ACC112 (cell line): Measurements from ENCODE around the gene CDK5.
"Not testable (repeated sequence)": the region's sequence is repeated elsewhere in the genome, so short reads cannot be mapped to it uniquely, and the experiment has no call there.

Experiments used
- H2AFZ ChIP-seq: fragments of 200-600 bp; sonication (generic); one replicate; pipeline ENCODE4 v1.6.0; 2017; ENCODE audit warnings: antibody characterized with exemption, low read length; ENCODE audit not compliant: unreplicated experiment
- H3K27ac ChIP-seq: fragments of 200-600 bp; sonication (generic); 2 replicates; pipeline ENCODE4 v1.5.1; 2014; ENCODE audit warnings: low read depth, mild to moderate bottlenecking, antibody characterized with exemption, low read length, moderate library complexity
- H3K27me3 ChIP-seq: fragments of 200-600 bp; sonication (generic); 2 replicates; pipeline ENCODE4 v1.6.1; 2014; ENCODE audit warnings: mild to moderate bottlenecking, antibody characterized with exemption, low read length, moderate library complexity, mixed read lengths; ENCODE audit not compliant: insufficient read depth
- H3K36me3 ChIP-seq: fragments of 200-600 bp; sonication (generic); 2 replicates; pipeline ENCODE4 v1.6.1; 2016; ENCODE audit warnings: mild to moderate bottlenecking, antibody characterized with exemption, low read length, moderate library complexity, mixed read lengths; ENCODE audit not compliant: insufficient read depth
- H3K4me1 ChIP-seq: fragments of 200-600 bp; sonication (generic); one replicate; pipeline ENCODE4 v1.6.1; 2016; ENCODE audit warnings: low read length, mixed read lengths; ENCODE audit not compliant: insufficient read depth, unreplicated experiment, control insufficient read depth
- H3K4me3 ChIP-seq: fragments of 200-600 bp; sonication (generic); 2 replicates; pipeline ENCODE4 v1.5.1; 2014; ENCODE audit warnings: mild to moderate bottlenecking, low read depth, low read length
- H3K79me2 ChIP-seq: fragments of 200-600 bp; sonication (generic); one replicate; pipeline ENCODE4 v1.6.0; 2016; ENCODE audit warnings: low read length; ENCODE audit not compliant: control insufficient read depth, unreplicated experiment, insufficient read depth

The CDK5 gene

GRCh38 chr7:151028131-151028947, 29.4 kb downstream of the CDK5 start, which contains the start of gene ABCB8:
ABCB8 (plus strand) TSS chr7:151028450; CDS start chr7:151028516, 66 bp downstream.
- peaks cover 9% of the 10 kb centered on the region for H3K79me2 ChIP-seq
- peak within 1 kb of the TSS; percentile 75 for H2AFZ ChIP-seq
- peak within 1 kb of the TSS; percentile 58 for H3K27ac ChIP-seq
- peak within 1 kb of the TSS; percentile 81 for H3K4me3 ChIP-seq
- no peaks in the 10 kb centered on the region for H3K36me3 ChIP-seq
- peaks cover 8% of the 10 kb centered on the region for H3K4me1 ChIP-seq
- H3K27me3 ChIP-seq = no peaks in the 10 kb centered on the region

DNA sequence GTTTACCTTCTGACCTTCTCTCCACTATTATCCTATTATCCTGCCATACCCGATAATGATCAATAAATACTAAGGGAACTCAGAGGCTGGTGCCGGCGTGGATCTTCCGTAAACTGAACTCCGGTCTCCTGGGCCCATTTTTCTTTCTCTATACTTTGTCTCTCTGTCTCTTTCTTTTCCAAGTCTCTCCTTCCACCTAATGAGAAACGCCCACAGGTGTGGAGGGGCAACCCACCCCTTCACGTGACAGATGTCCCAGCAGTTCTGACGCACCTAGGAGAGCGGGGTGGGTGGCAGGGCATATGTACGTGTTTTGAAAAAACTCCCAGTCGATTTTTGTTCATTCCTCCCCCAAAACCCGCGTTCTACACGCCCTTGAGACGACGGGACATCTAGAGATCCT, 30.0 kb downstream of the CDK5 start:
- not testable (repeated sequence) for H3K27me3 ChIP-seq, H3K36me3 ChIP-seq, H3K4me1 ChIP-seq, H3K79me2 ChIP-seq
- Histone ChIP-seq H2AFZ (peak overlapping the region; percentile 75), H3K4me3 (peak overlapping the region; percentile 81), H3K27ac (peak overlapping the region; percentile 49)

GRCh38 chr7:151026771-151027727, 30.6 kb downstream of the CDK5 start:
- H3K79me2 ChIP-seq, H3K27ac ChIP-seq, H3K36me3 ChIP-seq, H3K27me3 ChIP-seq, H3K4me3 ChIP-seq, H3K4me1 ChIP-seq: not testable (repeated sequence)
- H2AFZ ChIP-seq = peak overlapping the region; percentile 75

- no peaks in the 10 kb centered on the region for H3K27me3 ChIP-seq
- no peak overlapping the region for H3K27ac ChIP-seq
- peaks cover 8% of the 10 kb centered on the region for H3K4me1 ChIP-seq
- no peak overlapping the region for H2AFZ ChIP-seq
- H3K4me3 ChIP-seq = no peak overlapping the region
- peaks cover 9% of the 10 kb centered on the region for H3K79me2 ChIP-seq
- no peaks in the 10 kb centered on the region for H3K36me3 ChIP-seq
Observed at GRCh38 chr7:151025924-151026671, 31.6 kb downstream of the CDK5 start.

- H3K4me3 ChIP-seq = no peak within 1 kb of the TSS
- H3K36me3 ChIP-seq = no peaks in the 10 kb centered on the region
- peaks cover 8% of the 10 kb centered on the region for H3K4me1 ChIP-seq
- no peak within 1 kb of the TSS for H3K27ac ChIP-seq
- no peak within 1 kb of the TSS for H2AFZ ChIP-seq
- peaks cover 7% of the 10 kb centered on the region; the same call in 1 of the 2 replicates for H3K27me3 ChIP-seq
- H3K79me2 ChIP-seq = peaks cover 5% of the 10 kb centered on the region
Observed at GRCh38 chr7:151024435-151025056, 33.2 kb downstream of the CDK5 start, which contains the start of gene ATG9B. ATG9B (minus strand) TSS chr7:151024494; CDS start chr7:151024423, 71 bp downstream.

DNA sequence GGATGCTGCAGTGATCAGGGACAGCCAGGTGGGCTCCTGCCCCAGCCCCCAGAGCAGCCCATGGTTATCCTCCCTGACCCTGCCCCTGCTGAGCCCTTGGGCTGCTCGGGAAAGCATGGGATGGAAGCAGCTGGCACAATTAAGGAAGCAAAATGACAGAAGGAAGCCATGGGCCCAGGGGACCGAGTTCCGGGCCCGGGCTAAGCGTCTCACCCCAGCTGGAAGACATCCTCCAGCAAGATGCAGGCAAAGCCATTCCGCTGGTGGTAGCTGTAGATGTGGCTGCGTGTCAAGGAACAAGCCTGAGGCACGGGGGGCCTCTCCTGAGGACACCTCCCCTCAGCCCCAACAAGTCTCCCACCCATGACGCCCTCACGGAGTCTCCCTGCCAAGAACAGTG, 34.5 kb downstream of the CDK5 start:
- Histone ChIP-seq H3K27ac (no peak overlapping the region), H3K4me3 (no peak overlapping the region), H3K4me1 (peaks cover 9% of the 10 kb centered on the region), H3K36me3 (no peaks in the 10 kb centered on the region), H3K79me2 (no peaks in the 10 kb centered on the region), H2AFZ (no peak overlapping the region), H3K27me3 (peaks cover 11% of the 10 kb centered on the region)

- Histone ChIP-seq H3K27me3 (peaks cover 11% of the 10 kb centered on the region), H3K4me3 (no peak overlapping the region), H3K36me3 (no peaks in the 10 kb centered on the region), H3K79me2 (no peaks in the 10 kb centered on the region), H3K27ac (no peak overlapping the region), H3K4me1 (peaks cover 4% of the 10 kb centered on the region), H2AFZ (no peak overlapping the region)
Observed at GRCh38 chr7:151020231-151020630, 37.5 kb downstream of the CDK5 start.

- Histone ChIP-seq H3K4me1 (peaks cover 4% of the 10 kb centered on the region), H3K4me3 (peak overlapping the region; percentile 76), H3K36me3 (no peaks in the 10 kb centered on the region), H3K27ac (no peak overlapping the region), H3K27me3 (peaks cover 11% of the 10 kb centered on the region), H2AFZ (no peak overlapping the region), H3K79me2 (no peaks in the 10 kb centered on the region)
Observed at GRCh38 chr7:151019130-151019447, 38.6 kb downstream of the CDK5 start.

DNA sequence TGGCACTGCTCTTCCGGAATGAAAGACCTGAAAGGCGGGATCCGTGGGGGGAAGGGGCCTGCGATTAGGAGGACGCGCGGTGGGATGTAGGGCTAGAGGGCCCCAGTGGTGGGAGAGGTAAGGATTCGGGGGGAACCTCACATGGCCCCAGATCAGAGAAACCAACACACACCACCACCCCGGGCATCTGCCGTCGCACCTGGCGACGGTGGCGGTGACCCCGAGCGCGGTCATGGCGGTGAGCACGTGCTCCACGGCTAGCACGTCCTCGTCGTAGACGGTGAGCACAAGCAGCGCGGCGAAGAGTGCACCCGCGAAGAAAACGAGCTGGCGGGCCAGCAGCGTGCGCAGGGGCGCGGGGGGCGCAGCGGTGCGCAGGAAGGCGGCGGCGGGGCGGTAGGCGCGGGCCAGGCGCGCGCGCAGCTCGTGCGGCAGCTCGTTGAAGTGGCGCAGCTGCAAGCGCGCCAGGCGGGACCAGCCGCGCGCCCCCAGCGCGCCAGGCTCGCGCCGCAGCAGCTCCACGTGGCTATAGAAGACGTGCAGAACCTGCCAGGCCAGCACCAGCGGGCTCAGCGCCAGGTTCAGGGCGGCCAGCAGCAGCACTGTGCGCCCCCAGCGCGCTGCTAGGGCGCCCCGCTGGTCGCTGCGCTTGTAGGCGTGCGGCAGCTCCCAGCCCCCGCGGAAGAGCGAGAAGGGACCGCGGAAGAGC, 39.1 kb downstream of the CDK5 start:
- Histone ChIP-seq H3K27me3 (peaks cover 11% of the 10 kb centered on the region), H3K79me2 (no peaks in the 10 kb centered on the region), H3K4me3 (peak overlapping the region; percentile 76), H2AFZ (peak overlapping the region; percentile 19), H3K27ac (no peak overlapping the region), H3K36me3 (no peaks in the 10 kb centered on the region), H3K4me1 (peaks cover 4% of the 10 kb centered on the region)
